AG04450 (cell line): ENCODE data around the gene MAP2K3. TPM values are rescaled to one million over a fixed set of nuclear protein-coding genes. Genes with fewer than 3 reads are reported as not detected.

Experiments used
- CTCF ChIA-PET: fragments of 300-600, 350-600 bp; formaldehyde crosslinking; extraction: SDS; loops from one replicate; lab custom pipeline; 2022; ENCODE audit warnings: antibody characterized with exemption, inconsistent platforms; lab: Charles Lee
- POLR2A ChIA-PET: fragments of 350-600 bp; formaldehyde crosslinking; extraction: SDS; loops from one replicate; lab custom pipeline; 2021; ENCODE audit warnings: antibody characterized with exemption, inconsistent platforms; lab: Yijun Ruan, JAX
- DNase-seq: peaks from one replicate; pipeline ENCODE4 v3.0.0-alpha.2; 2011; ENCODE audit warnings: low read depth, low spot score
- H3K27ac ChIP-seq: one replicate; pipeline ENCODE4 v1.5.1; 2012; ENCODE audit warnings: low read depth, low read length, control low read depth
- H3K27me3 ChIP-seq: one replicate; pipeline ENCODE4 v1.6.0; 2012; ENCODE audit warnings: low read length; ENCODE audit not compliant: control insufficient read depth, insufficient read depth
- H3K4me3 ChIP-seq: 2 replicates; pipeline ENCODE4 v1.5.1; 2011; ENCODE audit warnings: mild to moderate bottlenecking, low read depth, low read length, control low read depth
- H3K9me3 ChIP-seq: 2 replicates; pipeline ENCODE4 v1.5.1; 2012; ENCODE audit warnings: low read length; ENCODE audit not compliant: control insufficient read depth, insufficient read depth
- CTCF ChIP-seq: IDR thresholded peaks from 2 replicates; pipeline ENCODE4 v1.5.1; 2011; ENCODE audit warnings: low read depth, low read length, control low read depth, inconsistent platforms
- polyA plus RNA-seq: library from polyadenylated mRNA; depleted of rRNA; stranded (reverse); fragments of >200 nt; gene quantifications from 2 replicates; pipeline ENCODE4 v1.2.3, GENCODE V29; 2011

Gene MAP2K3
- polyA plus RNA-seq, 1 experiment: 13.7 TPM

- ChIA-PET CTCF (no interaction called here), POLR2A (no interaction called here)
- Histone ChIP-seq H3K9me3 (peaks cover 82% of the 10 kb centered on the region), H3K27ac (no peak overlapping the region), H3K27me3 (no peaks in the 10 kb centered on the region), H3K4me3 (no peak overlapping the region)
- DNase-seq: no peak
- TF ChIP-seq CTCF: no peak
These were observed 14.5 kb downstream of the MAP2K3 start for GRCh38 chr17:21298983-21299519.

- Histone ChIP-seq H3K27me3 (no peaks in the 10 kb centered on the region), H3K4me3 (no peak overlapping the region), H3K27ac (no peak overlapping the region), H3K9me3 (peaks cover 82% of the 10 kb centered on the region)
- POLR2A ChIA-PET: no interaction called here
- no peak for TF ChIP-seq CTCF
- no peak for DNase-seq
- CTCF ChIA-PET: no interaction called here
These were observed 15.6 kb downstream of the MAP2K3 start for GRCh38 chr17:21299981-21300600.

GRCh38 chr17:21300601-21301571 lies 16.4 kb downstream of the MAP2K3 start:
- Histone ChIP-seq H3K9me3 (peaks cover 74% of the 10 kb centered on the region), H3K27ac (no peak overlapping the region), H3K4me3 (no peak overlapping the region), H3K27me3 (no peaks in the 10 kb centered on the region)
- DNase-seq: no peak
- TF ChIP-seq CTCF: no peak
- CTCF ChIA-PET: no interaction called here
- POLR2A ChIA-PET: interaction anchor here (0.7 kb wide), 1 partner anchor 10 kb away, joined by 3 read pairs; no protein-coding TSS in a partner anchor

- no peak overlapping the region for H3K27ac ChIP-seq
- ChIA-PET POLR2A (no interaction called here), CTCF (interaction anchor here (1.0 kb wide), 1 partner anchor 210 kb away, joined by 3 read pairs; no protein-coding TSS in a partner anchor)
- H3K4me3 ChIP-seq: no peak overlapping the region
- no peak for DNase-seq
- no peaks in the 10 kb centered on the region for H3K27me3 ChIP-seq
- TF ChIP-seq CTCF: no peak
- H3K9me3 ChIP-seq: peaks cover 64% of the 10 kb centered on the region
These were observed 17.4 kb downstream of the MAP2K3 start for GRCh38 chr17:21301593-21302550.
